H1 (cell line): Measurements from ENCODE around the gene HTATSF1. TPM values are rescaled to one million over a fixed set of nuclear protein-coding genes. Genes with fewer than 3 reads are reported as not detected.

Source experiments
- CTCF ChIA-PET: fragments of 300-600 bp; sonication (Branson Sonifier 250); formaldehyde crosslinking; loops from one replicate; lab custom pipeline; 2021; ENCODE audit not compliant: partially characterized antibody; lab: Charles Lee
- POLR2A ChIA-PET: fragments of 300-600 bp; sonication (Branson Sonifier 250); formaldehyde crosslinking; loops from one replicate; lab custom pipeline; 2021; ENCODE audit warnings: inconsistent platforms; ENCODE audit not compliant: partially characterized antibody; lab: Charles Lee
- DNase-seq, 2 experiments: peaks; one replicate each; pipeline versions ENCODE4 v3.0.0 to v3.0.0-alpha.2; 2010 to 2022; ENCODE audit warnings: low spot score in 2 of 2, low read depth in 1 of 2, mixed read lengths in 1 of 2
- FAIRE-seq: peaks from 2 replicates; lab custom pipeline; 2011; peaks lifted over from hg19 to GRCh38; lab: Jason Lieb, UNC
- H2AFZ ChIP-seq: 2 replicates; pipeline ENCODE4 v1.8.1; 2012; ENCODE audit warnings: low read length, inconsistent platforms
- H2AK5ac ChIP-seq: 2 replicates; pipeline ENCODE4 v1.6.1; 2013; ENCODE audit warnings: low read depth, low read length
- H2BK120ac ChIP-seq: replicated peaks from 2 replicates; pipeline ENCODE3; 2013; ENCODE audit warnings: low read depth, low read length, inconsistent platforms
- H2BK12ac ChIP-seq: 2 replicates; pipeline ENCODE4 v1.6.1; 2013; ENCODE audit warnings: low read depth, low read length
- H2BK15ac ChIP-seq: 2 replicates; pipeline ENCODE4 v1.6.1; 2013; ENCODE audit warnings: low read length
- H2BK20ac ChIP-seq: 2 replicates; pipeline ENCODE4 v1.6.1; 2013; ENCODE audit warnings: low read length
- H2BK5ac ChIP-seq: 2 replicates; pipeline ENCODE4 v1.6.1; 2013; ENCODE audit warnings: low read depth, low read length
- H3K14ac ChIP-seq: 2 replicates; pipeline ENCODE4 v1.6.1; 2013; ENCODE audit warnings: inconsistent platforms; ENCODE audit not compliant: insufficient read length
- H3K18ac ChIP-seq: 2 replicates; pipeline ENCODE4 v1.6.1; 2013; ENCODE audit warnings: low read length; ENCODE audit errors: extremely low read depth
- H3K23ac ChIP-seq: 2 replicates; pipeline ENCODE4 v1.6.1; 2013; ENCODE audit warnings: inconsistent platforms; ENCODE audit not compliant: insufficient read length
- H3K23me2 ChIP-seq: 2 replicates; pipeline ENCODE4 v1.6.1; 2013; ENCODE audit warnings: low read depth, low read length
- H3K27ac ChIP-seq: 2 replicates; pipeline ENCODE4 v1.6.1; 2011; ENCODE audit warnings: low read depth, low read length, inconsistent platforms
- H3K27me3 ChIP-seq, 4 experiments: replicated peaks in 1 of 4; 1 replicate in 1 of 4; 2 replicates in 3 of 4; pipeline versions ENCODE4 v1.6.1 to v1.8.1; 2011 to 2013; ENCODE audit warnings: low read length in 3 of 4, mild to moderate bottlenecking in 3 of 4, inconsistent platforms in 2 of 4, mixed read lengths in 2 of 4, moderate library complexity in 1 of 4; ENCODE audit not compliant: control insufficient read depth in 3 of 4, insufficient read depth in 3 of 4; ENCODE audit errors: extremely low read depth in 1 of 4
- H3K36me3 ChIP-seq, 4 experiments: 2 replicates each; pipeline versions ENCODE4 v1.6.1 to v1.8.1; 2011 to 2013; ENCODE audit warnings: mild to moderate bottlenecking in 4 of 4, low read length in 3 of 4, moderate library complexity in 2 of 4, control low read depth in 1 of 4, inconsistent platforms in 1 of 4; ENCODE audit not compliant: insufficient read depth in 4 of 4, control insufficient read depth in 2 of 4
- H3K4ac ChIP-seq: replicated peaks from 2 replicates; pipeline ENCODE3; 2013; ENCODE audit warnings: low read length, low read depth, mixed read lengths, inconsistent platforms; ENCODE audit not compliant: insufficient read length
- H3K4me1 ChIP-seq, 4 experiments: replicated peaks in 1 of 4; 1 replicate in 1 of 4; 2 replicates in 3 of 4; pipeline versions ENCODE4 v1.6.1 to v1.8.1; 2011 to 2013; ENCODE audit warnings: low read length in 3 of 4, inconsistent platforms in 2 of 4, mixed read lengths in 1 of 4; ENCODE audit not compliant: insufficient read depth in 4 of 4, control insufficient read depth in 3 of 4
- H3K4me2 ChIP-seq, 2 experiments: 2 replicates each; pipeline versions ENCODE4 v1.6.1 to v1.8.1; 2011 to 2013; ENCODE audit warnings: low read depth in 2 of 2, low read length in 2 of 2, control low read depth in 1 of 2, inconsistent platforms in 1 of 2, mild to moderate bottlenecking in 1 of 2; ENCODE audit not compliant: insufficient read depth in 1 of 2
- H3K4me3 ChIP-seq, 4 experiments: fragments of 200-600, 300-600 bp in 1 of 4; sonication (generic), shearing (Covaris generic), sonication (Bioruptor Twin) in 1 of 4; 2 replicates each; pipeline versions ENCODE4 v1.5.1 to v1.8.1; 2011 to 2016; ENCODE audit warnings: low read length in 4 of 4, low read depth in 3 of 4, control low read depth in 2 of 4, inconsistent platforms in 2 of 4, mild to moderate bottlenecking in 2 of 4, mixed read lengths in 1 of 4, moderate library complexity in 1 of 4; ENCODE audit not compliant: insufficient read depth in 2 of 4; ENCODE audit errors: extremely low read depth in 1 of 4
- H3K56ac ChIP-seq: replicated peaks from 2 replicates; pipeline ENCODE3; 2013; ENCODE audit warnings: low read depth, mild to moderate bottlenecking, mixed read lengths, low read length, inconsistent platforms; ENCODE audit not compliant: insufficient read length
- H3K79me1 ChIP-seq: 2 replicates; pipeline ENCODE4 v1.6.1; 2013; ENCODE audit warnings: low read depth, low read length, control low read depth
- H3K79me2 ChIP-seq, 2 experiments: 2 replicates each; pipeline versions ENCODE4 v1.6.1 to v1.8.1; 2012 to 2013; ENCODE audit warnings: low read length in 2 of 2, mild to moderate bottlenecking in 2 of 2, inconsistent platforms in 1 of 2; ENCODE audit not compliant: insufficient read depth in 2 of 2, control insufficient read depth in 1 of 2
- H3K9ac ChIP-seq, 4 experiments: replicated peaks in 1 of 4; 1 replicate in 1 of 4; 2 replicates in 3 of 4; pipeline versions ENCODE4 v1.6.1 to v1.8.1; 2011 to 2013; ENCODE audit warnings: low read depth in 3 of 4, low read length in 3 of 4, control low read depth in 2 of 4, mild to moderate bottlenecking in 2 of 4, moderate library complexity in 2 of 4, inconsistent platforms in 1 of 4; ENCODE audit errors: extremely low read depth in 1 of 4
- H3K9me3 ChIP-seq, 2 experiments: 2 replicates each; pipeline versions ENCODE4 v1.6.1 to v1.8.1; 2012 to 2013; ENCODE audit warnings: mild to moderate bottlenecking in 2 of 2, moderate library complexity in 2 of 2, control low read depth in 1 of 2, inconsistent platforms in 1 of 2, low read depth in 1 of 2, low read length in 1 of 2, mixed read lengths in 1 of 2; ENCODE audit not compliant: insufficient read depth in 2 of 2
- H4K20me1 ChIP-seq, 2 experiments: replicated peaks in 1 of 2; 2 replicates each; pipeline versions ENCODE3 to v1.8.1; 2011 to 2013; ENCODE audit warnings: inconsistent platforms in 2 of 2, low read length in 2 of 2, mild to moderate bottlenecking in 1 of 2; ENCODE audit not compliant: insufficient read depth in 2 of 2, control insufficient read depth in 1 of 2
- H4K5ac ChIP-seq: 2 replicates; pipeline ENCODE4 v1.6.1; 2013; ENCODE audit warnings: low read length, low read depth, mixed read lengths, inconsistent platforms; ENCODE audit not compliant: insufficient read length
- H4K8ac ChIP-seq: 2 replicates; pipeline ENCODE4 v1.8.0; 2013; ENCODE audit warnings: mild to moderate bottlenecking, moderate library complexity, low read length, inconsistent platforms; ENCODE audit not compliant: insufficient read depth; ENCODE audit errors: extremely low read depth
- H4K91ac ChIP-seq: replicated peaks from 2 replicates; pipeline ENCODE3; 2013; ENCODE audit warnings: low read length, mixed read lengths, inconsistent platforms; ENCODE audit not compliant: insufficient read length
- FOSL1 ChIP-seq: IDR thresholded peaks from 2 replicates; pipeline ENCODE4 v1.6.1; 2011; ENCODE audit warnings: mild to moderate bottlenecking, low read depth, low read length, moderate library complexity; ENCODE audit not compliant: insufficient read depth
- RBBP5 ChIP-seq: IDR thresholded peaks from 2 replicates; pipeline ENCODE4 v1.7.1; 2012; ENCODE audit warnings: low read depth, mild to moderate bottlenecking, inconsistent platforms, low read length, moderate library complexity, borderline replicate concordance
- WGBS, 2 experiments: shearing (Covaris generic) in 1 of 2; methylation state at CpG; one replicate each; pipeline versions ENCODE4 v1.1.6 to v1.1.7; 2013 to 2015; ENCODE audit warnings: low lambda C conversion rate in 2 of 2, mixed read lengths in 2 of 2, inconsistent platforms in 1 of 2, low coverage in 1 of 2, missing lambda C conversion rate in 1 of 2; ENCODE audit not compliant: insufficient replicate concordance in 2 of 2, insufficient coverage in 1 of 2, insufficient read length in 1 of 2; ENCODE audit errors: extremely low coverage in 1 of 2, missing lambda C conversion rate in 1 of 2; 5-methylcytosine and 5-hydroxymethylcytosine counted together
- polyA plus RNA-seq, 7 experiments: library from polyadenylated mRNA; depleted of rRNA in 3 of 7; stranded (reverse) in 5 of 7; unstranded in 2 of 7; fragments of >200 nt in 5 of 7; fragments of 200-250 nt in 2 of 7; gene quantifications; 1 replicate in 5 of 7; 2 replicates in 1 of 7; 4 replicates in 1 of 7; pipeline versions ENCODE4 v1.2.1 to v1.2.3, GENCODE V29; 2011 to 2013; ENCODE audit warnings: missing spikeins in 2 of 7, mixed read lengths in 2 of 7
- total RNA-seq: library from RNA; stranded (reverse); fragmentation: NEBNext Ultra II Directional; extraction: Animal tissue kit (Norgen Biotek cat#: 25700); gene quantifications from 2 replicates; pipeline ENCODE4 v1.2.1, GENCODE V29; 2021

Gene HTATSF1
- total and polyA plus RNA-seq, 2 of the 8 experiments (the other 6 are each of a cell fraction or from before 2014, with no cell fraction given) = 1.2 to 49.3 TPM

GRCh38 chrX:136551410-136551809, 54.0 kb downstream of the HTATSF1 start:
- no peak overlapping the region for H2AK5ac ChIP-seq
- H4K8ac ChIP-seq = no peak overlapping the region
- H3K9me3 ChIP-seq = no peaks in the 10 kb centered on the region
- no peaks in the 10 kb centered on the region for H3K23me2 ChIP-seq
- no peaks in the 10 kb centered on the region for H3K27me3 ChIP-seq
- DNase-seq = no peak
- 100% methylated on average over 1 of the region's 1 CpG; no CpG with 5 or more reads in 1 of the 2 experiments for WGBS, 2 experiments
- no peak overlapping the region for H2BK5ac ChIP-seq
- H3K4me1 ChIP-seq = no peaks in the 10 kb centered on the region
- no peak overlapping the region for H3K14ac ChIP-seq
- no peak for FAIRE-seq
- H3K79me2 ChIP-seq = no peaks in the 10 kb centered on the region
- H3K36me3 ChIP-seq = no peaks in the 10 kb centered on the region
- H2BK15ac ChIP-seq = no peak overlapping the region
- no peak overlapping the region for H4K5ac ChIP-seq
- no peak overlapping the region for H3K4me3 ChIP-seq
- H2AFZ ChIP-seq = no peak overlapping the region
- no peaks in the 10 kb centered on the region for H3K79me1 ChIP-seq
- H2BK120ac ChIP-seq = no peak overlapping the region
- H3K4ac ChIP-seq = no peak overlapping the region
- no peak overlapping the region for H3K9ac ChIP-seq
- H3K4me2 ChIP-seq = no peak overlapping the region
- no peak overlapping the region for H4K91ac ChIP-seq
- H3K23ac ChIP-seq = no peak overlapping the region
- ChIA-PET CTCF (no interaction called here), POLR2A (no interaction called here)
- no peak overlapping the region for H3K27ac ChIP-seq
- H2BK20ac ChIP-seq = no peak overlapping the region
- H3K56ac ChIP-seq = no peak overlapping the region
- no peak overlapping the region for H2BK12ac ChIP-seq
- H3K18ac ChIP-seq = no peak overlapping the region
- no peaks in the 10 kb centered on the region for H4K20me1 ChIP-seq
- TF ChIP-seq RBBP5 (no peak), FOSL1 (no peak)
